Small intestine (tissue), 7 donors: Measurements from ENCODE around the gene ZEB2. TPM values are rescaled to one million over a fixed set of nuclear protein-coding genes. Genes with fewer than 3 reads are reported as not detected.

Experiments
- DNase-seq, 2 donors: peaks; one replicate each; pipeline versions ENCODE4 v3.0.0 to v3.0.0-alpha.2; 2013
- FAIRE-seq: peaks from 2 replicates; lab custom pipeline; 2012; peaks lifted over from hg19 to GRCh38; lab: Jason Lieb, UNC
- H3K27ac ChIP-seq, 3 donors: one replicate each; pipeline ENCODE4 v1.5.1; 2013; ENCODE audit warnings: low read length in 2 of 3, mild to moderate bottlenecking in 2 of 3, control low read depth in 1 of 3, inconsistent platforms in 1 of 3, low read depth in 1 of 3, moderate library complexity in 1 of 3
- H3K27me3 ChIP-seq, 3 donors: one replicate each; pipeline ENCODE4 v1.6.1; 2013; ENCODE audit warnings: low read length in 3 of 3, inconsistent platforms in 1 of 3; ENCODE audit not compliant: control insufficient read depth in 3 of 3, insufficient read depth in 3 of 3
- H3K36me3 ChIP-seq, 3 donors: one replicate each; pipeline ENCODE4 v1.6.1; 2013; ENCODE audit warnings: low read length in 3 of 3, inconsistent platforms in 1 of 3, low read depth in 1 of 3, mild to moderate bottlenecking in 1 of 3, moderate library complexity in 1 of 3; ENCODE audit not compliant: control insufficient read depth in 3 of 3, insufficient read depth in 2 of 3
- H3K4me1 ChIP-seq, 3 donors: one replicate each; pipeline ENCODE4 v1.6.1; 2013; ENCODE audit warnings: low read length in 2 of 3, inconsistent platforms in 1 of 3, low read depth in 1 of 3, mild to moderate bottlenecking in 1 of 3, moderate library complexity in 1 of 3; ENCODE audit not compliant: control insufficient read depth in 3 of 3, insufficient read depth in 2 of 3
- H3K4me3 ChIP-seq, 3 donors: one replicate each; pipeline ENCODE4 v1.5.1; 2013; ENCODE audit warnings: low read length in 3 of 3, control low read depth in 1 of 3, inconsistent platforms in 1 of 3, low read depth in 1 of 3, mild to moderate bottlenecking in 1 of 3, moderate library complexity in 1 of 3
- H3K9me3 ChIP-seq, 2 donors: one replicate each; pipeline ENCODE4 v1.6.1; 2013; ENCODE audit warnings: low read depth in 1 of 2, low read length in 1 of 2; ENCODE audit not compliant: control insufficient read depth in 2 of 2, insufficient read depth in 1 of 2
- WGBS, 3 donors: extraction: QIAGEN DNeasy Blood & Tissue Kit; methylation state at CpG; one replicate each; pipeline ENCODE4 v1.1.7; 2013; 5-methylcytosine and 5-hydroxymethylcytosine counted together
- polyA plus RNA-seq, 4 donors: library from polyadenylated mRNA; stranded (reverse) in 3 of 4; unstranded in 1 of 4; fragments of 200-250 nt in 3 of 4; fragments of 120-200 nt in 1 of 4; gene quantifications; one replicate each; pipeline versions ENCODE4 v1.2.1 to v1.2.3, GENCODE V29; 2013
- donor health status: healthy with polysubstance abuse.
- donor health status: control.
- donor health status: control.
- donor health status: Bipolar disorder and iron deficiency.
- donor health status: healthy.

Gene ZEB2
- polyA plus RNA-seq, 4 donors, result 2.0 to 30.9 (median 15.3) TPM

- FAIRE-seq (no peak), DNase-seq (no peak)
- no peak overlapping the region for H3K27ac ChIP-seq
- H3K4me3 ChIP-seq, result no peak overlapping the region
- H3K27me3 ChIP-seq, result no peaks in the 10 kb centered on the region
- no peaks in the 10 kb centered on the region for H3K36me3 ChIP-seq
- H3K9me3 ChIP-seq, result no peaks in the 10 kb centered on the region
- H3K4me1 ChIP-seq, result peaks cover 0 to 3% (median 0%) of the 10 kb centered on the region in 3 donors
- 91 to 98% (median 97%) methylated on average over 1 of the region's 1 CpG for WGBS, 3 donors
Measured at GRCh38 chr2:144359684-144360083, 160.2 kb downstream of the ZEB2 start.

DNA sequence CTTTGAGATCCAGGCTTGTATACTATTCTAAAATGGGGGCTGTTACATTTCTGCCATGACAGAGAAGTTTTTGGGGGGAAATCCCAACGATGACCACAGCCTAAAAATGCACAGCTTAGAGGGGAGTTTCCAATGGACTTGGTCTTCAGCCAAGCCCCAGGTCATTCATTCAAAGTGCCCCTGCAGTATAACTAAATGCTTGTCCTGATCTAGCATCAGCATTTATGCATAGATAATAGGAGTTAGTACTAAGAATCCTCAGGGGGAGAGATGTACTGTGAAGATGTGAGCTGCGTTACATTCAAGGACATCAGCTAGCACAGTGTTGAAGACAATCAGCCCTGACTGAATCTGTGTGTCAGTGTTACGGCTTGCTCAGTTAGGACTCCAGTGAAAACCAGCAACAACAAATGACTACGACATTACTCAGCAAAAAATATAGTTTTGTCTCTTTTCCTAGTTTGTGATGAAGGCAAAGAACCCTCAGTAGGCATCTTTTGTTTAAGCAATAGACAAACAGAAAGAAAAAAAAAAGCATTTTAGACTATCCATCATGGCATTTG lies 160.9 kb downstream of the ZEB2 start:
- no peaks in the 10 kb centered on the region for H3K36me3 ChIP-seq
- H3K27ac ChIP-seq, result no peak overlapping the region
- WGBS, 3 donors, result 74 to 77% (median 74%) methylated on average over 4 of the region's 4 CpGs
- H3K4me3 ChIP-seq, result no peak overlapping the region
- peaks cover 0 to 3% (median 0%) of the 10 kb centered on the region in 3 donors for H3K4me1 ChIP-seq
- DNase-seq, result no peak
- no peaks in the 10 kb centered on the region for H3K27me3 ChIP-seq
- no peaks in the 10 kb centered on the region for H3K9me3 ChIP-seq
- FAIRE-seq, result no peak

GRCh38 chr2:144358374-144358964 lies 161.4 kb downstream of the ZEB2 start:
- Histone ChIP-seq H3K36me3 (no peaks in the 10 kb centered on the region), H3K27ac (no peak overlapping the region), H3K27me3 (no peaks in the 10 kb centered on the region), H3K9me3 (no peaks in the 10 kb centered on the region), H3K4me3 (no peak overlapping the region), H3K4me1 (peaks cover 0 to 3% (median 0%) of the 10 kb centered on the region in 3 donors)
- no peak for FAIRE-seq
- 69 to 81% (median 73%) methylated on average over 3 of the region's 3 CpGs for WGBS, 3 donors
- no peak for DNase-seq

DNA sequence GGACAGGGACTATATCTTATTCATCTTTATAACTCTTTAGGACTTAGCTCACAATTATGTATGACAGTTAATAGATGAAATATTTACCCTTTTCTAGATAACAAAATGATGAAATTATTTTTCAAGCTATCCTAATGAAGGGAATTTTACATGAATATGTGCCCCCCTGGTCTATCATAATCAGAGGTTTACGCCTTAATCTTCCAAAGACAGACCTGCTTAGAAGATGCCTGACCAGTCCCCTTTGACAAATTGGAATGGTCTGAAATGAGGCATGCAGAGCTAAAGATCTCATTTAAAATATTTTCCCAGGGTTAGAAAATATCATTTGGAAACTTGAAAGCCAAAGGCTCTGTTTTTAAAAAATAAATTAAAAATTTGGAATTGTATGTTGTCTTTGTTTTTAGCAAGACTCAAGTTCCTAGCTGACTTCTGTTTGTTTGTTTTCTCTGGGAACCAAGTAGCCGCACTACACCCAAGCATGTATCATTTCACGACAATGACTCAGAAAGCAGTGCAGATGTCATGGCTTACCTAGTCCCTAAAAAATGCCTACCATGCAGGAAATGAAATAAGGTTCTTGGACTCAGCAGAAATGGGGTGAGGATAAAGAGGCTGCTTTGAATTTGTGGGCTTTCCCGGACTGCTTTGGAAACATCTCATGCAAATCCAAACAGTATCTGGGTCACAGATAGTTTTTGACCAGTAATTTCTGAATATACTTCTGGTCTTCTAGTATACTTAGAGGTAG lies 162.1 kb downstream of the ZEB2 start:
- H3K9me3 ChIP-seq, result no peaks in the 10 kb centered on the region
- FAIRE-seq, result no peak
- DNase-seq, result no peak
- H3K36me3 ChIP-seq, result no peaks in the 10 kb centered on the region
- no peak overlapping the region for H3K27ac ChIP-seq
- H3K27me3 ChIP-seq, result no peaks in the 10 kb centered on the region
- H3K4me3 ChIP-seq, result no peak overlapping the region
- peaks cover 0 to 3% (median 0%) of the 10 kb centered on the region in 3 donors for H3K4me1 ChIP-seq
- WGBS, 3 donors, result 60 to 83% (median 74%) methylated on average over 4 of the region's 4 CpGs

DNA sequence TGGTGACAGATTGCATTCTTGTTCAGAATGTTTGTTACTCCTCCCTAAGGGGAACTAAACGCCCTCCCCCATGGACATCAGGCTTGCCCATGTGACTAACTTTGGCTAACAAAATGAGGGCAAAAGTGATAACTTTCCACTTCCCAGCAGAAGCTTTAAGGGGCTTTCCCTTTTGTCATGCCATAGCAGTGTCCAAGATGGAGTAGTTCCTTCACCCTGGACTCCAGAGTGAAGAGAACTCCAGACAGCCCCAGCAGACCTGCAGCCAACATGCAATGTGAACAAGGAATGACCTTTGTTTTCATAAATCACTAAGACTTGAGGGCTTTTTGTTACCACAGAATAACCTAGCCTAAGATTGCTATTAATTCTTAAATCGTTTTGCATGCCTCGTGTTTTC lies 163.5 kb downstream of the ZEB2 start:
- WGBS, 3 donors, result 62 to 76% (median 68%) methylated on average over 3 of the region's 3 CpGs
- Histone ChIP-seq H3K36me3 (no peaks in the 10 kb centered on the region), H3K27me3 (no peaks in the 10 kb centered on the region), H3K27ac (no peak overlapping the region), H3K4me3 (no peak overlapping the region), H3K4me1 (peaks cover 0 to 3% (median 0%) of the 10 kb centered on the region in 3 donors), H3K9me3 (no peaks in the 10 kb centered on the region)
- DNase-seq, result no peak
- no peak for FAIRE-seq

DNA sequence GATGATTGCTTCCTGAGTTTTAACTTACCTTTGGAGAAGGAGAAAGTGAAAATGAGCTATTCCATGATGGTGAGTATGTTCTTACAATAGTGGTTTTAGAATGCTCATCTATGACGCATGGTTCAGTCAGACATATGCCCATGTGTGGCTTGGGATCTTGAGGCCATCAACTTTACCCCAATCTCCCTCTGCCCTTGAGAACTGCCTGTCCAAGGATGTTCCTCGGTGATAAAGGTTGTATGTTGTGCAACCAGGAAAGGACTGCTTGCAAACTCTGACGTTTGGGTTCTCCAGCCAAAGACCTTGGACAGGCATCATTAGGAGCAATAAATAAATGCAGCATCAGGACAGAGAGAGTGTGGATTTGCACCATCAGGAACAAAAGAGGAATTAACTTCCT lies 165.0 kb downstream of the ZEB2 start:
- FAIRE-seq (no peak), DNase-seq (no peak)
- WGBS, 3 donors, result 45 to 63% (median 53%) methylated on average over 3 of the region's 3 CpGs
- Histone ChIP-seq H3K4me1 (peaks cover 0 to 3% (median 0%) of the 10 kb centered on the region in 3 donors), H3K27ac (no peak overlapping the region), H3K27me3 (no peaks in the 10 kb centered on the region), H3K4me3 (no peak overlapping the region), H3K9me3 (no peaks in the 10 kb centered on the region), H3K36me3 (no peaks in the 10 kb centered on the region)

DNA sequence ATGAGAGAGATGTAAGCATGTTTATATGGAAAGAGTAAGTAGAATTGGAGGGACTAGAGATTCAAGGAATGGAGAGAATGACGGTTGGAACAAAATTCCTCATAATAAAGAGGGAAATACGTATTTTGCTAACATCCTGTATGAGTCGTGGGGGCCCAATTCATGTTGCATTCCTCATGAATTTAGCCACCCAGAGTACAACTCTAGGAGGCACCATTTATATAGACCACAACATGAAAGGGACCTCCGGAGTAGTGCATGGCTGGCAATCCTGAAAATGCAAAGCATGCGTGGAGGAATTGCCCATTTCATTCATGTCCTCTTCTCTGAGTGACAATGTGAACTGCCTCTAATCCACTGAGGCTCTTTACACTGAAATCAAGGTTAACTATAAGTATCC lies 168.2 kb downstream of the ZEB2 start:
- WGBS, 3 donors, result 90 to 94% (median 92%) methylated on average over 5 of the region's 5 CpGs
- Histone ChIP-seq H3K4me1 (no peaks in the 10 kb centered on the region), H3K27ac (no peak overlapping the region), H3K9me3 (no peaks in the 10 kb centered on the region), H3K27me3 (no peaks in the 10 kb centered on the region), H3K36me3 (no peaks in the 10 kb centered on the region), H3K4me3 (no peak overlapping the region)
- FAIRE-seq, result no peak
- no peak for DNase-seq

- H3K27ac ChIP-seq, result no peak overlapping the region
- WGBS, 3 donors, result 57 to 70% (median 60%) methylated on average over 7 of the region's 7 CpGs
- no peak for FAIRE-seq
- no peaks in the 10 kb centered on the region for H3K27me3 ChIP-seq
- H3K4me3 ChIP-seq, result no peak overlapping the region
- H3K4me1 ChIP-seq, result no peaks in the 10 kb centered on the region
- no peak for DNase-seq
- H3K9me3 ChIP-seq, result no peaks in the 10 kb centered on the region
- H3K36me3 ChIP-seq, result no peaks in the 10 kb centered on the region
Measured at GRCh38 chr2:144350151-144350802, 169.6 kb downstream of the ZEB2 start.
